Activated CD4-positive, alpha-beta T cell treated with anti-CD3 and anti-CD28 coated beads, Interleukin-2, amount 10 ng/mL, durations not matched to agents 7 days and 5 days (primary cell): ENCODE measurements around the gene NFKB1. TPM values are rescaled to one million over a fixed set of nuclear protein-coding genes. Genes with fewer than 3 reads are reported as not detected.

Experiments used
- CTCF ChIA-PET: fragments of 350-600 bp; sonication (Branson Sonifier 250); formaldehyde crosslinking; loops from one replicate; lab custom pipeline; 2021; ENCODE audit warnings: antibody characterized with exemption; lab: Charles Lee
- POLR2A ChIA-PET: fragments of 350-600 bp; sonication (Branson Sonifier 250); formaldehyde crosslinking; loops from one replicate; lab custom pipeline; 2021; ENCODE audit warnings: antibody characterized with exemption; lab: Charles Lee
- DNase-seq: peaks from one replicate; pipeline ENCODE4 v3.0.0-alpha.2; 2020
- H3K27ac Mint-ChIP-seq: one replicate; pipeline ENCODE4 v1.8.0; 2021; ENCODE audit warnings: mild to moderate bottlenecking, moderate library complexity, mixed read lengths
- H3K27me3 Mint-ChIP-seq: one replicate; pipeline ENCODE4 v1.8.0; 2021; ENCODE audit warnings: mixed read lengths
- H3K36me3 Mint-ChIP-seq: one replicate; pipeline ENCODE4 v1.8.0; 2021; ENCODE audit warnings: low read depth, mixed read lengths
- H3K4me1 Mint-ChIP-seq: one replicate; pipeline ENCODE4 v1.8.0; 2021; ENCODE audit warnings: mixed read lengths
- H3K4me3 Mint-ChIP-seq: one replicate; pipeline ENCODE4 v1.8.0; 2021; ENCODE audit warnings: mild to moderate bottlenecking, moderate library complexity, mixed read lengths
- H3K9me3 Mint-ChIP-seq: one replicate; pipeline ENCODE4 v1.8.0; 2021; ENCODE audit warnings: mixed read lengths
- total RNA-seq, 2 experiments: library from RNA; stranded (reverse); gene quantifications; one replicate each; pipeline ENCODE4 v1.2.3, GENCODE V29; 2021

The NFKB1 gene
- total RNA-seq, 2 experiments from 2014 or later = 135 to 142 TPM

- ChIA-PET CTCF (interaction anchor here (0.5 kb wide), 1 partner anchor 87 kb away, joined by 3 read pairs; no protein-coding TSS in a partner anchor), POLR2A (no interaction called here)
- Mint-ChIP-seq H3K27me3 (no peaks in the 10 kb centered on the region), H3K36me3 (peaks cover 42% of the 10 kb centered on the region), H3K4me1 (peaks cover 45% of the 10 kb centered on the region), H3K27ac (peak overlapping the region; percentile 95), H3K4me3 (peak overlapping the region; percentile 98), H3K9me3 (peaks cover 3% of the 10 kb centered on the region)
- DNase-seq = no peak
Measured at GRCh38 chr4:102503831-102504786, 3.0 kb downstream of the NFKB1 start.

GRCh38 chr4:102504941-102505340 lies 3.8 kb downstream of the NFKB1 start:
- H3K9me3 Mint-ChIP-seq = peaks cover 9% of the 10 kb centered on the region
- CTCF ChIA-PET = no interaction called here
- H3K4me1 Mint-ChIP-seq = peaks cover 53% of the 10 kb centered on the region
- POLR2A ChIA-PET = no interaction called here
- DNase-seq = no peak
- H3K36me3 Mint-ChIP-seq = peaks cover 51% of the 10 kb centered on the region
- peak overlapping the region; percentile 98 for H3K4me3 Mint-ChIP-seq
- peak overlapping the region; percentile 37 for H3K27ac Mint-ChIP-seq
- H3K27me3 Mint-ChIP-seq = no peaks in the 10 kb centered on the region

GRCh38 chr4:102505708-102506107 lies 4.5 kb downstream of the NFKB1 start:
- H3K27ac Mint-ChIP-seq = no peak overlapping the region
- peaks cover 50% of the 10 kb centered on the region for H3K4me1 Mint-ChIP-seq
- H3K27me3 Mint-ChIP-seq = no peaks in the 10 kb centered on the region
- peaks cover 58% of the 10 kb centered on the region for H3K36me3 Mint-ChIP-seq
- CTCF ChIA-PET = no interaction called here
- POLR2A ChIA-PET = no interaction called here
- peaks cover 10% of the 10 kb centered on the region for H3K9me3 Mint-ChIP-seq
- H3K4me3 Mint-ChIP-seq = no peak overlapping the region
- DNase-seq = no peak

- Mint-ChIP-seq H3K27ac (no peak overlapping the region), H3K4me1 (peaks cover 55% of the 10 kb centered on the region), H3K27me3 (no peaks in the 10 kb centered on the region), H3K36me3 (peaks cover 64% of the 10 kb centered on the region), H3K4me3 (no peak overlapping the region), H3K9me3 (peaks cover 10% of the 10 kb centered on the region)
- ChIA-PET CTCF (no interaction called here), POLR2A (interaction anchor here (0.6 kb wide), 1 partner anchor 45 kb away, joined by 3 read pairs; no protein-coding TSS in a partner anchor)
- DNase-seq = no peak
Measured at GRCh38 chr4:102506523-102506922, 5.4 kb downstream of the NFKB1 start.

- ChIA-PET CTCF (interaction anchor here (1.3 kb wide), 2 partner anchors 8 to 12 kb away, joined by 3 to 7 read pairs; no protein-coding TSS in a partner anchor), POLR2A (no interaction called here)
- DNase-seq = no peak
- peaks cover 79% of the 10 kb centered on the region for H3K36me3 Mint-ChIP-seq
- no peaks in the 10 kb centered on the region for H3K27me3 Mint-ChIP-seq
- H3K4me3 Mint-ChIP-seq = no peak overlapping the region
- H3K27ac Mint-ChIP-seq = no peak overlapping the region
- H3K9me3 Mint-ChIP-seq = peaks cover 37% of the 10 kb centered on the region
- peaks cover 49% of the 10 kb centered on the region for H3K4me1 Mint-ChIP-seq
Measured at GRCh38 chr4:102511830-102512605, 10.9 kb downstream of the NFKB1 start.

- ChIA-PET CTCF (no interaction called here), POLR2A (no interaction called here)
- Mint-ChIP-seq H3K4me3 (no peak overlapping the region), H3K9me3 (peaks cover 35% of the 10 kb centered on the region), H3K27ac (no peak overlapping the region), H3K4me1 (peaks cover 52% of the 10 kb centered on the region), H3K36me3 (peaks cover 67% of the 10 kb centered on the region), H3K27me3 (no peaks in the 10 kb centered on the region)
- DNase-seq = no peak
Measured at GRCh38 chr4:102514298-102514964, 13.3 kb downstream of the NFKB1 start.

GRCh38 chr4:102517753-102518152 lies 16.6 kb downstream of the NFKB1 start:
- Mint-ChIP-seq H3K9me3 (peaks cover 29% of the 10 kb centered on the region), H3K36me3 (peaks cover 46% of the 10 kb centered on the region), H3K27me3 (no peaks in the 10 kb centered on the region), H3K4me3 (no peak overlapping the region), H3K27ac (no peak overlapping the region), H3K4me1 (peaks cover 66% of the 10 kb centered on the region)
- POLR2A ChIA-PET = no interaction called here
- DNase-seq = no peak
- CTCF ChIA-PET = interaction anchor here (1.7 kb wide), 1 partner anchor 16 kb away, joined by 4 read pairs; no protein-coding TSS in a partner anchor

GRCh38 chr4:102518703-102519131 lies 17.6 kb downstream of the NFKB1 start:
- ChIA-PET POLR2A (interaction anchor here (0.6 kb wide), 1 partner anchor 9 kb away, joined by 3 read pairs; no protein-coding TSS in a partner anchor), CTCF (interaction anchor here (0.6 to 1.7 kb wide), 2 partner anchors 17 to 66 kb away, joined by 4 read pairs; no protein-coding TSS in a partner anchor)
- H3K36me3 Mint-ChIP-seq = peaks cover 42% of the 10 kb centered on the region
- peak overlapping the region; percentile 73 for H3K27ac Mint-ChIP-seq
- H3K4me3 Mint-ChIP-seq = no peak overlapping the region
- H3K27me3 Mint-ChIP-seq = no peaks in the 10 kb centered on the region
- peaks cover 25% of the 10 kb centered on the region for H3K9me3 Mint-ChIP-seq
- peaks cover 75% of the 10 kb centered on the region for H3K4me1 Mint-ChIP-seq
- DNase-seq = no peak

GRCh38 chr4:102519925-102520324 lies 18.8 kb downstream of the NFKB1 start:
- Mint-ChIP-seq H3K4me3 (no peak overlapping the region), H3K9me3 (peaks cover 18% of the 10 kb centered on the region), H3K4me1 (peaks cover 78% of the 10 kb centered on the region), H3K27me3 (no peaks in the 10 kb centered on the region), H3K27ac (no peak overlapping the region), H3K36me3 (peaks cover 36% of the 10 kb centered on the region)
- ChIA-PET CTCF (interaction anchor here (1.1 to 1.4 kb wide), 4 partner anchors 9 to 71 kb away, joined by 3 to 7 read pairs (median 4); no protein-coding TSS in a partner anchor), POLR2A (no interaction called here)
- DNase-seq = no peak

GRCh38 chr4:102521570-102521969 lies 20.4 kb downstream of the NFKB1 start:
- peaks cover 8% of the 10 kb centered on the region for H3K9me3 Mint-ChIP-seq
- no peak overlapping the region for H3K27ac Mint-ChIP-seq
- H3K4me3 Mint-ChIP-seq = no peak overlapping the region
- no peaks in the 10 kb centered on the region for H3K27me3 Mint-ChIP-seq
- CTCF ChIA-PET = no interaction called here
- POLR2A ChIA-PET = no interaction called here
- DNase-seq = no peak
- peaks cover 34% of the 10 kb centered on the region for H3K36me3 Mint-ChIP-seq
- peaks cover 89% of the 10 kb centered on the region for H3K4me1 Mint-ChIP-seq

- peaks cover 29% of the 10 kb centered on the region for H3K36me3 Mint-ChIP-seq
- peaks cover 89% of the 10 kb centered on the region for H3K4me1 Mint-ChIP-seq
- H3K9me3 Mint-ChIP-seq = peaks cover 4% of the 10 kb centered on the region
- CTCF ChIA-PET = interaction anchor here (0.6 kb wide), 1 partner anchor 104 kb away, joined by 6 read pairs; no protein-coding TSS in a partner anchor
- H3K4me3 Mint-ChIP-seq = no peak overlapping the region
- H3K27me3 Mint-ChIP-seq = no peaks in the 10 kb centered on the region
- POLR2A ChIA-PET = no interaction called here
- no peak overlapping the region for H3K27ac Mint-ChIP-seq
- DNase-seq = no peak
Measured at GRCh38 chr4:102522031-102522440, 20.9 kb downstream of the NFKB1 start.

- Mint-ChIP-seq H3K4me3 (no peak overlapping the region), H3K4me1 (peaks cover 89% of the 10 kb centered on the region), H3K36me3 (peaks cover 35% of the 10 kb centered on the region), H3K27me3 (no peaks in the 10 kb centered on the region), H3K27ac (peak overlapping the region; percentile 36), H3K9me3 (peaks cover 3% of the 10 kb centered on the region)
- no peak for DNase-seq
- ChIA-PET POLR2A (no interaction called here), CTCF (interaction anchor here (0.6 to 1.5 kb wide), 4 partner anchors 10 to 536 kb away, joined by 3 to 5 read pairs (median 4); no protein-coding TSS in a partner anchor)
Measured at GRCh38 chr4:102524691-102525090, 23.5 kb downstream of the NFKB1 start.
